ENCODE measurements around the gene TCF7L2. TPM values are rescaled to one million over a fixed set of nuclear protein-coding genes. Genes with fewer than 3 reads are reported as not detected.

TCF7L2 gene
- polyA plus RNA-seq, 3 donors = 2.1 to 23.5 (median 6.1) TPM

DNA sequence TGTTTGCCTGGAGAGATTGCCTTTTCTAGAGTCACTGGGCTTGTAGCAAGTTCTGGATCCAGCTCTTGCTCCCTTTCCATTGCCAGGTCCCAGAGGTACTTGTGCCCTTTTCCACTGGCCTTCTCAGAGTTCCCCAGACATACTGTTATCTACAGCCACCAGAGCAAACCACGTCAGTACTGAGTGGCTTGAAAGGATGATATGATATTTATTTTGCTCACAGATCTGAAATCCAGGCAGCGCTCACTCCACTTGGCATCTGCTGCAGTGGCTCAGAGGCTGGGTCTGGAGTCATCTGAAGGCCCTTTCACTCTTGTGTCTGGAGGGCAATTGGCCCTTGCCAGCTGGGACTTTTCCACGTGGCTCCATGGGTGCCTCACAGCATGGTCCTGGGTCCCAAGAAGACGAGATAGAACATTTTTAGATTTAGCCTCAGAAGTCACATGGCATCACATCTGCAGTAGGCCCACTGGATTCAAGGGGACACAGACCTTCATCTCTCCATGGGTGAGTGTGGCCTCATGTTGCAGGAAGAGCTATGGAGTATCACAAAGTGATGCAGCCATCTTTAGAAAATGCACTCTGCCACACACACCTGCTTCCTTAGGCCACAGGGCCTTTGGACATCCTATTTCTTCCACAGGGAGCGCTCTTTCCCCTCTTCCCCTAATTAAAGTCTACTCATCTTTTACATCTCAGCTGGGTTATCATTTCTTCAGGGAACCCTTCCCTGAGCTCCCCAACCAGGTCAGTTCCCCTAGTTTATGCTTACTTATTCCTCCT is 22.9 kb upstream of the TCF7L2 start:
- H3K27ac Mint-ChIP-seq = no peak overlapping the region
- H3K36me3 Mint-ChIP-seq = no peaks in the 10 kb centered on the region
- no peaks in the 10 kb centered on the region for H4K20me1 ChIP-seq (ENCODE audit: insufficient read depth, low read length)
- no peak overlapping the region for H3K4me3 Mint-ChIP-seq
- H3K9me3 ChIP-seq (replicated peaks in 1 of 2; ENCODE audit: control insufficient read depth in 1 of 2, insufficient read depth in 1 of 2, low read length in 2 of 2) = peaks cover 0 to 6% of the 10 kb centered on the region in 2 donors
- intact Hi-C loops (cut with micrococcal nuclease) = no loop called here
- no peak overlapping the region for H3K4me3 ChIP-seq (replicated peaks in 1 of 3; ENCODE audit: low read depth in 2 of 3, low read length in 3 of 3)
- no peak overlapping the region for H3K27ac ChIP-seq (ENCODE audit: low read depth in 1 of 2, low read length in 2 of 2)
- no peaks in the 10 kb centered on the region for H3K4me1 Mint-ChIP-seq
- H3K27me3 Mint-ChIP-seq (ENCODE audit: low read depth in 3 of 3) = peaks cover 0 to 2% (median 0%) of the 10 kb centered on the region in 3 donors
- WGBS (ENCODE audit: insufficient coverage) = 90% methylated on average over 3 of the region's 5 CpGs
- no peaks in the 10 kb centered on the region for H3K79me2 ChIP-seq (ENCODE audit: insufficient read depth, low read length)
- H3K9me3 Mint-ChIP-seq = peaks cover 3 to 11% (median 10%) of the 10 kb centered on the region in 7 donors
- H3K9ac ChIP-seq (ENCODE audit: insufficient read depth, low read length, poor library complexity, severe bottlenecking) = no peak overlapping the region
- no peaks in the 10 kb centered on the region for H3K27me3 ChIP-seq (ENCODE audit: control insufficient read depth in 2 of 2, insufficient read depth in 2 of 2, low read length in 2 of 2)
- H3K4me2 ChIP-seq (replicated peaks; ENCODE audit: extremely low read depth, low read length, poor library complexity, severe bottlenecking) = no peak overlapping the region
- no peaks in the 10 kb centered on the region for H3K4me1 ChIP-seq (ENCODE audit: control insufficient read depth in 1 of 2, insufficient read depth in 2 of 2, low read length in 2 of 2)
- H2AFZ ChIP-seq (ENCODE audit: insufficient read depth, low read depth, low read length, poor library complexity, severe bottlenecking) = no peak overlapping the region
- TF ChIP-seq, protein P1, sequence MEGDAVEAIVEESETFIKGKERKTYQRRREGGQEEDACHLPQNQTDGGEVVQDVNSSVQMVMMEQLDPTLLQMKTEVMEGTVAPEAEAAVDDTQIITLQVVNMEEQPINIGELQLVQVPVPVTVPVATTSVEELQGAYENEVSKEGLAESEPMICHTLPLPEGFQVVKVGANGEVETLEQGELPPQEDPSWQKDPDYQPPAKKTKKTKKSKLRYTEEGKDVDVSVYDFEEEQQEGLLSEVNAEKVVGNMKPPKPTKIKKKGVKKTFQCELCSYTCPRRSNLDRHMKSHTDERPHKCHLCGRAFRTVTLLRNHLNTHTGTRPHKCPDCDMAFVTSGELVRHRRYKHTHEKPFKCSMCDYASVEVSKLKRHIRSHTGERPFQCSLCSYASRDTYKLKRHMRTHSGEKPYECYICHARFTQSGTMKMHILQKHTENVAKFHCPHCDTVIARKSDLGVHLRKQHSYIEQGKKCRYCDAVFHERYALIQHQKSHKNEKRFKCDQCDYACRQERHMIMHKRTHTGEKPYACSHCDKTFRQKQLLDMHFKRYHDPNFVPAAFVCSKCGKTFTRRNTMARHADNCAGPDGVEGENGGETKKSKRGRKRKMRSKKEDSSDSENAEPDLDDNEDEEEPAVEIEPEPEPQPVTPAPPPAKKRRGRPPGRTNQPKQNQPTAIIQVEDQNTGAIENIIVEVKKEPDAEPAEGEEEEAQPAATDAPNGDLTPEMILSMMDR (IDR thresholded peaks at IDR 0.05) = no peak
- no peaks in the 10 kb centered on the region for H3K36me3 ChIP-seq (replicated peaks in 1 of 2; ENCODE audit: control insufficient read depth in 1 of 2, insufficient read depth in 2 of 2, low read length in 2 of 2)
- no peak for DNase-seq

DNA sequence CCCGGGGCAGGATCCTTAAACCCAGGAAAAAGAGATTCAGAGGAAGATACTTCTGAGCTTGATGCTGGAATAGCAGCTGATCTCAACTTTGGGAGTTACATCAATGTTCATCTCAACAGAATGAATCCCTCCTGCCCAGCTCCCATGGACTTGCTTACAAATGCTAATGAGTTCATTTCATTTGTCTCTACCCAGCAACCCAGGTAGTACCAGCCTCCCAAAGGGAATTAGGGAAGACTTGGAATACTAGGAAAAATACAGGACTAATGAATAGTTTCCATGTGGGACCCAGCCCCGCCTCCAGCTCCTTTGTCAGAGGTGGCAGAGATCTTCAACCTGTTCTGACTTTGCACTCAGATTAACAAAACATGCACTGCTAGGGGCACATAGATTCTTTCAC is 22.1 kb upstream of the TCF7L2 start:
- H3K4me1 Mint-ChIP-seq = no peaks in the 10 kb centered on the region
- Histone ChIP-seq H3K36me3 (replicated peaks in 1 of 2; ENCODE audit: control insufficient read depth in 1 of 2, insufficient read depth in 2 of 2, low read length in 2 of 2) (no peaks in the 10 kb centered on the region), H3K4me3 (replicated peaks in 1 of 3; ENCODE audit: low read depth in 2 of 3, low read length in 3 of 3) (no peak overlapping the region), H3K9me3 (replicated peaks in 1 of 2; ENCODE audit: control insufficient read depth in 1 of 2, insufficient read depth in 1 of 2, low read length in 2 of 2) (peaks cover 0 to 6% of the 10 kb centered on the region in 2 donors), H4K20me1 (ENCODE audit: insufficient read depth, low read length) (no peaks in the 10 kb centered on the region), H2AFZ (ENCODE audit: insufficient read depth, low read depth, low read length, poor library complexity, severe bottlenecking) (no peak overlapping the region), H3K27ac (ENCODE audit: low read depth in 1 of 2, low read length in 2 of 2) (no peak overlapping the region), H3K4me2 (replicated peaks; ENCODE audit: extremely low read depth, low read length, poor library complexity, severe bottlenecking) (no peak overlapping the region), H3K79me2 (ENCODE audit: insufficient read depth, low read length) (no peaks in the 10 kb centered on the region), H3K9ac (ENCODE audit: insufficient read depth, low read length, poor library complexity, severe bottlenecking) (no peak overlapping the region), H3K27me3 (ENCODE audit: control insufficient read depth in 2 of 2, insufficient read depth in 2 of 2, low read length in 2 of 2) (no peaks in the 10 kb centered on the region), H3K4me1 (ENCODE audit: control insufficient read depth in 1 of 2, insufficient read depth in 2 of 2, low read length in 2 of 2) (no peaks in the 10 kb centered on the region)
- no peak overlapping the region for H3K27ac Mint-ChIP-seq
- peaks cover 0 to 2% (median 0%) of the 10 kb centered on the region in 3 donors for H3K27me3 Mint-ChIP-seq (ENCODE audit: low read depth in 3 of 3)
- H3K9me3 Mint-ChIP-seq = peaks cover 3 to 11% (median 10%) of the 10 kb centered on the region in 7 donors
- no peak overlapping the region for H3K4me3 Mint-ChIP-seq
- no peaks in the 10 kb centered on the region for H3K36me3 Mint-ChIP-seq
- 83% methylated on average over 2 of the region's 2 CpGs for WGBS (ENCODE audit: insufficient coverage)
- TF ChIP-seq, protein P1 (IDR thresholded peaks at IDR 0.05) = no peak
- intact Hi-C loops (cut with micrococcal nuclease) = no loop called here
- DNase-seq = no peak
